A549 (cell line): Measurements from ENCODE around the gene AEBP2.

Experiments
- BHLHE40 ChIP-seq: IDR thresholded peaks from 2 replicates; pipeline ENCODE4 v1.6.1; 2012; ENCODE audit warnings: low read depth, low read length, inconsistent platforms
- CEBPB ChIP-seq, 2 experiments: fragments of >200 bp in 1 of 2; sonication (Bioruptor Twin) in 1 of 2; formaldehyde crosslinking in 1 of 2; IDR thresholded peaks; 2 replicates each; pipeline ENCODE4 v1.6.1; 2012 to 2016
- CTCF ChIP-seq: fragments of >200 bp; sonication (Bioruptor Twin); formaldehyde crosslinking; IDR thresholded peaks from 3 replicates; pipeline ENCODE4 v1.5.1; 2016
- EP300 ChIP-seq, 2 experiments: fragments of >200 bp; sonication (Bioruptor Twin); formaldehyde crosslinking; IDR thresholded peaks; 2 replicates in 1 of 2; 3 replicates in 1 of 2; pipeline ENCODE4 v1.6.1; 2016 to 2017
- JUN ChIP-seq, 2 experiments: fragments of >200 bp; sonication (Bioruptor Twin); formaldehyde crosslinking; IDR thresholded peaks; 2 replicates in 1 of 2; 3 replicates in 1 of 2; pipeline ENCODE4 v1.6.1; 2016 to 2017
- POLR2A ChIP-seq: IDR thresholded peaks from 2 replicates; pipeline ENCODE4 v1.6.1; 2012; ENCODE audit warnings: mild to moderate bottlenecking, low read length

- TF ChIP-seq JUN (IDR thresholded peaks at IDR 0.05) (no peak), CEBPB (IDR thresholded peaks at IDR 0.05) (no peak), CTCF (no peak), EP300 (IDR thresholded peaks at IDR 0.05) (no peak), BHLHE40 (no peak), POLR2A (no peak)
Observed at GRCh38 chr12:19444097-19444496, 4.8 kb downstream of the AEBP2 start.
